K562 (cell line): Measurements from ENCODE around the gene NF1. TPM values are rescaled to one million over a fixed set of nuclear protein-coding genes. Genes with fewer than 3 reads are reported as not detected.

Source experiments
- BRCA1 ChIP-seq, 2 experiments: fragments of 450-650 bp in 1 of 2; sonication (generic) in 1 of 2; formaldehyde crosslinking in 1 of 2; IDR thresholded peaks; 2 replicates each; pipeline versions ENCODE4 v1.5.0 to v1.6.1; 2017 to 2020; ENCODE audit warnings: mild to moderate bottlenecking in 1 of 2, missing genetic modification reagents in 1 of 2
- BRD4 ChIP-seq: fragments of 200-600 bp; sonication (generic); IDR thresholded peaks from 2 replicates; pipeline ENCODE4 v1.6.1; 2017; ENCODE audit warnings: inconsistent platforms
- CEBPG ChIP-seq, 3 experiments: fragments of 200-800 bp in 1 of 3; sonication (Bioruptor generic) in 1 of 3; sonication (generic) in 1 of 3; formaldehyde crosslinking in 1 of 3; IDR thresholded peaks in 2 of 3; conservative IDR thresholded peaks in 1 of 3; 2 replicates each; pipeline versions ENCODE4 v1.6.1 to v1.8.0; 2016 to 2022; ENCODE audit warnings: missing compliant biosample characterization in 2 of 3, missing genetic modification characterization in 2 of 3, mild to moderate bottlenecking in 1 of 3, missing genetic modification reagents in 1 of 3
- CHD1 ChIP-seq: fragments of 200-600 bp; sonication (generic); IDR thresholded peaks from one replicate; pipeline ENCODE4 v1.6.1; 2012; ENCODE audit warnings: mild to moderate bottlenecking, moderate library complexity, low read length, inconsistent platforms
- FOXJ2 ChIP-seq: fragments of 200-800 bp; sonication (Bioruptor generic); IDR thresholded peaks from 2 replicates; pipeline ENCODE4 v1.6.1; 2016; ENCODE audit warnings: missing genetic modification characterization, missing compliant biosample characterization
- FOXM1 ChIP-seq, 2 experiments: fragments of 450-650 bp in 1 of 2; sonication (generic) in 1 of 2; formaldehyde crosslinking in 1 of 2; IDR thresholded peaks; 2 replicates each; pipeline versions ENCODE4 v1.6.1 to v1.9.0; 2017 to 2022; ENCODE audit warnings: low read depth in 2 of 2, mild to moderate bottlenecking in 2 of 2, missing genetic modification reagents in 1 of 2, moderate library complexity in 1 of 2
- MTA2 ChIP-seq: fragments of 450-650 bp; IDR thresholded peaks from 2 replicates; pipeline ENCODE4 v1.6.1; 2016; ENCODE audit warnings: low read depth
- MTF1 ChIP-seq: fragments of 250-450 bp; sonication (Bioruptor Pico); IDR thresholded peaks from 2 replicates; pipeline ENCODE4 v1.9.0; 2021; ENCODE audit warnings: moderate library complexity, mild to moderate bottlenecking, inconsistent platforms, borderline replicate concordance
- NCOR1 ChIP-seq: fragments of 450-650 bp; IDR thresholded peaks from 2 replicates; pipeline ENCODE4 v1.6.1; 2016; ENCODE audit warnings: mild to moderate bottlenecking, moderate library complexity
- NFIX ChIP-seq: fragments of 250-450 bp; sonication (Bioruptor Pico); IDR thresholded peaks from 2 replicates; pipeline ENCODE4 v1.4.0; 2020; ENCODE audit warnings: low read depth, mild to moderate bottlenecking, moderate library complexity
- RBM15 ChIP-seq: fragments of 200-400 bp; formaldehyde crosslinking; IDR thresholded peaks from 2 replicates; pipeline ENCODE4 v1.6.1; 2018; ENCODE audit warnings: mild to moderate bottlenecking, low read length, moderate library complexity; ENCODE audit not compliant: insufficient read depth
- RBM39 ChIP-seq: fragments of 200-400 bp; formaldehyde crosslinking; optimal IDR thresholded peaks from 2 replicates; pipeline ENCODE3; 2018; ENCODE audit warnings: low read depth, low read length
- SMARCA4 ChIP-seq: fragments of 450-650 bp; IDR thresholded peaks from 2 replicates; pipeline ENCODE4 v1.6.1; 2016
- ZBTB1 ChIP-seq: sonication (generic); formaldehyde crosslinking; IDR thresholded peaks from 2 replicates; pipeline ENCODE4 v1.8.1; 2023; ENCODE audit warnings: missing genetic modification reagents, low read depth, mild to moderate bottlenecking, borderline replicate concordance
- ZEB2 ChIP-seq: fragments of 450-650 bp; IDR thresholded peaks from 2 replicates; pipeline ENCODE4 v1.6.1; 2016
- ZFPM2 ChIP-seq: fragments of 250-450 bp; sonication (Bioruptor Pico); IDR thresholded peaks from 2 replicates; pipeline ENCODE4 v1.5.1; 2022; ENCODE audit warnings: mild to moderate bottlenecking
- ZFX ChIP-seq: sonication (generic); formaldehyde crosslinking; IDR thresholded peaks from 2 replicates; pipeline ENCODE4 v1.8.0; 2022; ENCODE audit warnings: mild to moderate bottlenecking, missing genetic modification reagents, moderate library complexity
- ZNF347 ChIP-seq: fragments of 450-650 bp; formaldehyde crosslinking; IDR thresholded peaks from 2 replicates; pipeline ENCODE4 v1.4.0; 2020; ENCODE audit warnings: low read depth, mild to moderate bottlenecking, moderate library complexity
- ZSCAN29 ChIP-seq: fragments of 450-650 bp; IDR thresholded peaks from 2 replicates; pipeline ENCODE4 v1.6.1; 2017
- polyA plus RNA-seq, 8 experiments: library from polyadenylated mRNA; depleted of rRNA in 4 of 8; stranded (reverse) in 5 of 8; unstranded in 3 of 8; fragments of >200 nt; fragmentation: Nextera tagmentation in 2 of 8; fragmentation: Illumina TruSeq in 1 of 8; extraction: Ambion mirVana in 2 of 8; extraction: Trizol in 1 of 8; gene quantifications; 2 replicates each; pipeline versions ENCODE4 v1.2.1 to v1.2.3, GENCODE V29; 2011 to 2014; ENCODE audit warnings: inconsistent platforms in 1 of 8, missing spikeins in 1 of 8
- total RNA-seq, 7 experiments: library from RNA; depleted of rRNA in 6 of 7; stranded (reverse); fragments of >200 nt in 6 of 7; fragmentation: Illumina TruSeq in 2 of 7; extraction: Trizol in 2 of 7; gene quantifications; 2 replicates each; pipeline versions ENCODE4 v1.2.1 to v1.2.3, GENCODE V29; 2011 to 2021; ENCODE audit warnings: low replicate concordance in 1 of 7
- TF ChIP-seq, protein P1 (sequence below): conservative IDR thresholded peaks from 2 replicates; pipeline ENCODE4 v1.6.1; 2011; ENCODE audit warnings: low read depth, mild to moderate bottlenecking, low read length; ENCODE audit not compliant: control insufficient read depth
- TF ChIP-seq, protein P2 (sequence below): sonication (generic); formaldehyde crosslinking; IDR thresholded peaks from 2 replicates; pipeline ENCODE4 v1.9.0; 2022; ENCODE audit warnings: mild to moderate bottlenecking, missing genetic modification reagents
- TF ChIP-seq, protein P3 (sequence below), 2 experiments: fragments of 150-350 bp in 1 of 2; IDR thresholded peaks; 2 replicates each; pipeline ENCODE4 v1.6.1; 2012 to 2016; ENCODE audit warnings: low read depth in 2 of 2, low read length in 2 of 2, mild to moderate bottlenecking in 1 of 2, moderate library complexity in 1 of 2

The NF1 gene
- total and polyA plus RNA-seq, 9 of the 15 experiments (the other 6 are each of a cell fraction or from before 2014, with no cell fraction given): 3.4 to 41.9 (median 24.3) TPM

DNA sequence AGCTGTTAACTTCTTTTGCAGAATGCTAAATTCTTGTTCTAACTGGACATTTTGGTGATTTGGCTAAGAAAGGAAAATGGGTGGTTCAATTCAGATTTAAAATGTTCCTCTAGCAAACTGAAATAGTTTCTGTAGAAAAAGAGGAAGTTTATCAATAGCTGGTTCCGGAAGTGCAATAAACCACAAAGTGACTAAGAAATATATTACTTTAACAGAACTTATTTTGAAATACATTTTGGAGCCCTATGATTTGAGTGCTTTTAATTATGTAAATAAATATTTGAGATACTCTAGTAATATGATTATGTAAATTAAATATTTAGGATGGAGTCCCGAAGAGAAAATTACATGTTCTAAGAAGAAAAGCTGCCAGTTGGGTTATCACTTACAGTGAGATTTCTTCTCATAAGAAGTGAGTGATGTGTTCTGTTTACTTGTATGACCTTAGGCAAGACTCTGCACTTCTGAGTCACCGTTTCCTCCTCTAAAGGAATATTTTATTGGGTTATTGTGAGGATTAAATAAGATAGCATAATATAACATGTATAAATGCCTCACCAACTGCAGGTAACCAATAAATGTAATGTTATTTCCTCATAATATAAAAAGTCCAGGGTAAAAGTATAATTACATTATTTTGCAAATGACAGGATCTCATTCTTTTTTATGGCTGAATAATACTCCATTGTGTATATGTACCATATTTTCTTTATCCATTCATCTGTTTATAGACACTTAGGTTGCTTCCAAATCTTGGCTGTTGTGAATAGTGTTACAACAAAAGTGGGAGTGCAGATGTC, 219.4 kb downstream of the NF1 start, which contains the start of gene EVI2B (continued):
- TF ChIP-seq, protein P1, sequence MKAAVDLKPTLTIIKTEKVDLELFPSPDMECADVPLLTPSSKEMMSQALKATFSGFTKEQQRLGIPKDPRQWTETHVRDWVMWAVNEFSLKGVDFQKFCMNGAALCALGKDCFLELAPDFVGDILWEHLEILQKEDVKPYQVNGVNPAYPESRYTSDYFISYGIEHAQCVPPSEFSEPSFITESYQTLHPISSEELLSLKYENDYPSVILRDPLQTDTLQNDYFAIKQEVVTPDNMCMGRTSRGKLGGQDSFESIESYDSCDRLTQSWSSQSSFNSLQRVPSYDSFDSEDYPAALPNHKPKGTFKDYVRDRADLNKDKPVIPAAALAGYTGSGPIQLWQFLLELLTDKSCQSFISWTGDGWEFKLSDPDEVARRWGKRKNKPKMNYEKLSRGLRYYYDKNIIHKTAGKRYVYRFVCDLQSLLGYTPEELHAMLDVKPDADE: no peak
- no peak for TF ChIP-seq BRCA1 (IDR thresholded peaks at IDR 0.05)
- no peak for TF ChIP-seq BRCA1 (CRISPR knock-in tag; IDR thresholded peaks at IDR 0.05)
- TF ChIP-seq BRD4: no peak
- no peak for TF ChIP-seq CHD1
- no peak for TF ChIP-seq NFIX (CRISPR knock-in tag)
- TF ChIP-seq, protein P2, sequence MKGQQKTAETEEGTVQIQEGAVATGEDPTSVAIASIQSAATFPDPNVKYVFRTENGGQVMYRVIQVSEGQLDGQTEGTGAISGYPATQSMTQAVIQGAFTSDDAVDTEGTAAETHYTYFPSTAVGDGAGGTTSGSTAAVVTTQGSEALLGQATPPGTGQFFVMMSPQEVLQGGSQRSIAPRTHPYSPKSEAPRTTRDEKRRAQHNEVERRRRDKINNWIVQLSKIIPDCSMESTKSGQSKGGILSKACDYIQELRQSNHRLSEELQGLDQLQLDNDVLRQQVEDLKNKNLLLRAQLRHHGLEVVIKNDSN: no peak
- no peak for TF ChIP-seq ZBTB1 (CRISPR knock-in tag)
- TF ChIP-seq CEBPG (CRISPR knock-in tag; IDR thresholded peaks at IDR 0.05): no peak
- peak in 1 of 2 experiments; percentile 58; a peak in 1 of 4 replicates for TF ChIP-seq CEBPG (tag; conservative IDR thresholded peaks at IDR 0.05 in 1 of 2, IDR thresholded peaks at IDR 0.05 in 1 of 2)
- TF ChIP-seq SMARCA4: peak; percentile 76; the same call in 1 of the 2 replicates
- TF ChIP-seq FOXM1 (IDR thresholded peaks at IDR 0.05; ENCODE audit: low read depth): 0 out of 2 replicates have a peak, but pooled peaks have one; percentile 9
- no peak for TF ChIP-seq FOXM1 (CRISPR knock-in tag; IDR thresholded peaks at IDR 0.05; ENCODE audit: low read depth)
- no peak for TF ChIP-seq FOXJ2
- TF ChIP-seq, protein P3, sequence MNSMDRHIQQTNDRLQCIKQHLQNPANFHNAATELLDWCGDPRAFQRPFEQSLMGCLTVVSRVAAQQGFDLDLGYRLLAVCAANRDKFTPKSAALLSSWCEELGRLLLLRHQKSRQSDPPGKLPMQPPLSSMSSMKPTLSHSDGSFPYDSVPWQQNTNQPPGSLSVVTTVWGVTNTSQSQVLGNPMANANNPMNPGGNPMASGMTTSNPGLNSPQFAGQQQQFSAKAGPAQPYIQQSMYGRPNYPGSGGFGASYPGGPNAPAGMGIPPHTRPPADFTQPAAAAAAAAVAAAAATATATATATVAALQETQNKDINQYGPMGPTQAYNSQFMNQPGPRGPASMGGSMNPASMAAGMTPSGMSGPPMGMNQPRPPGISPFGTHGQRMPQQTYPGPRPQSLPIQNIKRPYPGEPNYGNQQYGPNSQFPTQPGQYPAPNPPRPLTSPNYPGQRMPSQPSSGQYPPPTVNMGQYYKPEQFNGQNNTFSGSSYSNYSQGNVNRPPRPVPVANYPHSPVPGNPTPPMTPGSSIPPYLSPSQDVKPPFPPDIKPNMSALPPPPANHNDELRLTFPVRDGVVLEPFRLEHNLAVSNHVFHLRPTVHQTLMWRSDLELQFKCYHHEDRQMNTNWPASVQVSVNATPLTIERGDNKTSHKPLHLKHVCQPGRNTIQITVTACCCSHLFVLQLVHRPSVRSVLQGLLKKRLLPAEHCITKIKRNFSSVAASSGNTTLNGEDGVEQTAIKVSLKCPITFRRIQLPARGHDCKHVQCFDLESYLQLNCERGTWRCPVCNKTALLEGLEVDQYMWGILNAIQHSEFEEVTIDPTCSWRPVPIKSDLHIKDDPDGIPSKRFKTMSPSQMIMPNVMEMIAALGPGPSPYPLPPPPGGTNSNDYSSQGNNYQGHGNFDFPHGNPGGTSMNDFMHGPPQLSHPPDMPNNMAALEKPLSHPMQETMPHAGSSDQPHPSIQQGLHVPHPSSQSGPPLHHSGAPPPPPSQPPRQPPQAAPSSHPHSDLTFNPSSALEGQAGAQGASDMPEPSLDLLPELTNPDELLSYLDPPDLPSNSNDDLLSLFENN (IDR thresholded peaks at IDR 0.05; ENCODE audit: low read depth in 2 of 2, low read length in 2 of 2): no peak
- TF ChIP-seq ZEB2: no peak
- TF ChIP-seq MTF1 (CRISPR knock-in tag): no peak
- TF ChIP-seq RBM39: no peak
- no peak for TF ChIP-seq NCOR1
- TF ChIP-seq MTA2: no peak
- no peak for TF ChIP-seq ZSCAN29
- no peak for TF ChIP-seq ZNF347 (CRISPR knock-in tag)
- no peak for TF ChIP-seq ZFPM2 (CRISPR knock-in tag)
- TF ChIP-seq ZFX (CRISPR knock-in tag): no peak
- no peak for TF ChIP-seq RBM15
